AG04449 (cell line): Measurements from ENCODE around the gene CASP2.

Experiments used
- CTCF ChIA-PET: fragments of 350-600 bp; formaldehyde crosslinking; extraction: SDS; loops from one replicate; lab custom pipeline; 2021; ENCODE audit warnings: antibody characterized with exemption; lab: Yijun Ruan, JAX
- POLR2A ChIA-PET: fragments of 400-600, 350-600 bp; formaldehyde crosslinking; extraction: SDS; loops from one replicate; lab custom pipeline; 2020; ENCODE audit warnings: antibody characterized with exemption, inconsistent platforms; lab: Yijun Ruan, JAX
- DNase-seq: peaks from one replicate; pipeline ENCODE4 v3.0.0-alpha.2; 2010; ENCODE audit warnings: low read depth, low spot score
- H3K4me3 ChIP-seq: 2 replicates; pipeline ENCODE4 v1.5.1; 2011; ENCODE audit warnings: low read depth, mild to moderate bottlenecking, control low read depth, low read length
- TF ChIP-seq, protein P1 (sequence below): IDR thresholded peaks from one replicate; pipeline ENCODE4 v1.5.1; 2011; ENCODE audit warnings: mild to moderate bottlenecking, moderate library complexity, low read length, control low read depth, inconsistent platforms; ENCODE audit not compliant: insufficient read depth; ENCODE audit errors: missing control alignments

Gene CASP2

DNA sequence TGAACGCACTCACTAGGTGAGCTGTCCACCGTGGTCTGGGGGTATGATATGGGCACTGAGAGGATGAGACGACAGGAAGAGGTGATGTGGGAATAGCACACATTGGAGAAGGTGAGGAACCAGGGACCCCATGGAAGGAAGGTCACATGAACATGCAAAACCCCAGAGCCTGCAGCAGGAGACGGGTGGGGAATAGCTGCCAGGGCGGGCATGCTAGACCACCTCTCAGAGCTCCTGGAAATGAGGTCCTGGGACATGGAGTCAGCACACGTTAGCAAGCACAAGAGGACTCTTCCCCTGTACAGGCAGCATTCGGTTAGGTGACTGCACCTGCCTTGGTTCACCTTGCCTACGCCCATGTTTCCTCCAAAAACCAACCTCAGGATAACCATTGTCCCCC, 66.2 kb downstream of the CASP2 start:
- POLR2A ChIA-PET: no interaction called here
- CTCF ChIA-PET: interaction anchor here (1.0 to 1.2 kb wide), 3 partner anchors 15 to 114 kb away, joined by 3 read pairs; no protein-coding TSS in a partner anchor
- DNase-seq: no peak
- TF ChIP-seq, protein P1, sequence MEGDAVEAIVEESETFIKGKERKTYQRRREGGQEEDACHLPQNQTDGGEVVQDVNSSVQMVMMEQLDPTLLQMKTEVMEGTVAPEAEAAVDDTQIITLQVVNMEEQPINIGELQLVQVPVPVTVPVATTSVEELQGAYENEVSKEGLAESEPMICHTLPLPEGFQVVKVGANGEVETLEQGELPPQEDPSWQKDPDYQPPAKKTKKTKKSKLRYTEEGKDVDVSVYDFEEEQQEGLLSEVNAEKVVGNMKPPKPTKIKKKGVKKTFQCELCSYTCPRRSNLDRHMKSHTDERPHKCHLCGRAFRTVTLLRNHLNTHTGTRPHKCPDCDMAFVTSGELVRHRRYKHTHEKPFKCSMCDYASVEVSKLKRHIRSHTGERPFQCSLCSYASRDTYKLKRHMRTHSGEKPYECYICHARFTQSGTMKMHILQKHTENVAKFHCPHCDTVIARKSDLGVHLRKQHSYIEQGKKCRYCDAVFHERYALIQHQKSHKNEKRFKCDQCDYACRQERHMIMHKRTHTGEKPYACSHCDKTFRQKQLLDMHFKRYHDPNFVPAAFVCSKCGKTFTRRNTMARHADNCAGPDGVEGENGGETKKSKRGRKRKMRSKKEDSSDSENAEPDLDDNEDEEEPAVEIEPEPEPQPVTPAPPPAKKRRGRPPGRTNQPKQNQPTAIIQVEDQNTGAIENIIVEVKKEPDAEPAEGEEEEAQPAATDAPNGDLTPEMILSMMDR: no peak
- H3K4me3 ChIP-seq: no peak overlapping the region

DNA sequence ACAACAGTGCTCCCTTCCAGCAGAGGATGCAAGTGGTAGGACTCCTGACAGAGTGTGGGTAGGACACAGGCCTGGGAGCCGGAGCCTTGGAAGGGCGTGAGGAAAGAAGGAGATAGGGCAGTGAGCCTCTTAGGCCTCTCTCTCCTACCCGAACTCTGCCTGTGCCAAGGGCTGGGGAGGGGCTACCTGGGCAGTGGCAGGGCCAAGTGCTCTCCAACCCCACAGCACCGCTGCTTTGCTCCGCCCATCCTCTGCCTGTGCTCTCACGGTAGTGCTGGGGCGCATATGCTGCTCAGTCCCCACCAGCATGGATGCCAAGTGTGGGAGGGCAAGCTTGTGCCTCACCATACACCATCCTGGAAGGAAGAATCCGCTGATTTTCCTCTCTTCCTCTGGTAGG, 66.8 kb downstream of the CASP2 start:
- H3K4me3 ChIP-seq: no peak overlapping the region
- no peak for DNase-seq
- TF ChIP-seq, protein P1: no peak
- CTCF ChIA-PET: no interaction called here
- POLR2A ChIA-PET: no interaction called here

DNA sequence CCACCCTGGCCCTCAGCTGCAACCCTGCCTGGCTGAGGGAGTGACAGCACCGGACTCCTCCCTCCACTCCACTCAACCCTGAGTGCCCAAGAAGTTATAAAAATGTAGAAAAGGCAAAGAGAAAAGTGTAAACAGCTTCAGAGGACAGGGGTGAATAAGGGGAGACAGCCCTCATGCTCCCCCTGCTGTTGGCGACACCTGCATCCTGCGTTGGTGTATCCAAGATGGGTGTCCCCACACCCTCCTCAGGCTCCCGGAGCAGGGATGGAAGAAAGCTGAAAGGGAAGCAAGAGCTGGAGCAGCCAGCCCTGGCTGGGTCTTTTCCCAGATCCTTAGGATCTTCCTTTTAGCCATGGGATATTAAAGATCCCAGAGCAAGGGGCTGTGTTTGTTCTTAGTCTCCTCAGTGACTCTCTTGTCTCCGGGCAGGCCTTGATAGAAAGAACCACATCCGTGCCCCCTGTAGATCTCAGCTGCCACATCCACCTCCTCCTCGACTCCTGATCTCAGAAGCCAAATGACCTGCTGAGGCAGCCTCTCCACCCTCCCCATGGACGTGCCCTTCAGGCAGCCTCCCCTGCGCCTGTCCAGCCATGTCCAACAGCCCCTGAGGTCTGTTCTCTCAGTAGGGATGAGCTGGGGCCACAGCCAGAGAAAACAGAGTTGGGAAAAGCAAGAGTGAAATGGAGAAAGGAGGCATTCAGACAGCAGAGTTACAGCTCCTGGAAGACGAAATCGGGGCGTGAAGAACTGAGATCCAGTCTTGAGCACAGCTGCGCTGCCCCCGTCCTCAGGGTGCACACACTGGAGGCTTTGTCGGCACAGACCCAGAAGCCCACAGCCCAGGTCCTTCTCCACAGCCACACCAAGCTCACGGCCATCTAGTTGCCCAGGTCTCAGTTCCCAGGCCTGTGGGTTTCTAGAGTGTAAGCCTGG, 67.6 kb downstream of the CASP2 start:
- CTCF ChIA-PET: interaction anchor here (0.8 kb wide), 2 partner anchors 25 to 115 kb away, joined by 3 to 4 read pairs; no protein-coding TSS in a partner anchor
- no peak for DNase-seq
- TF ChIP-seq, protein P1: no peak

DNA sequence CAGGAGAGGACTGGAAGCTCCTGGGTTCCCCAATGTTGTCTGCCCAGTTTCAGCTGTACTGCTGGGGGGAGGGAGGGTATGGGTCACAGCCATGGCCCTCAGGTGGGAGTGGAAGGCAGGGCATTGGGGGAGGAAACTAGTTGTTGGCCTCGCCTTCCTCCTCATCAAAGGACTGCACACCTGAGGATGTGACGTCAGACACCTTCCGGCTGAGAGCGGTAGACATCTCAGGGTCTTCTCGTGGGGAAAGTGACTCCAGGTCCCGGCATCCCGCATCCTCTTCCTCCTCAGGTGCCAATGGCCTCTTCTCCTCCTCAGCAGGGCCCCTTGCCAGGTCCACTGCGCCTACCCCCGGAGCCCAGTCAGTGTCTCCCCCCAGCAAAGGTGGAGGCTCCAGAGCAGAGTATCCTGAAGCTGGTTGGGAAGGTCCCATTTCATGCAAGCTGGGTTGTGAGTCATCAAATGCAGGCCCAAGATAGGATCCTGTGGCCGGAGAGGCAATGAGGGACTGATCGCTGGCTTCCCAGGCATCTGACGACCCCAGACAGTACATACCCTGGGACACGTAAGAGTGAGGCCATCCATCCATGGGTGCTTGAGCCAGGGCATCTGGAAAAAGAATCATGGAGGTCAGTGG, 68.4 kb downstream of the CASP2 start:
- CTCF ChIA-PET: interaction anchor here (0.8 to 2.4 kb wide), 3 partner anchors 23 to 116 kb away, joined by 3 to 9 read pairs (median 4); no protein-coding TSS in a partner anchor
- H3K4me3 ChIP-seq: no peak overlapping the region
- DNase-seq: no peak
- TF ChIP-seq, protein P1: no peak
- POLR2A ChIA-PET: no interaction called here

More for the DNA sequence above, 67.6 kb downstream of the CASP2 start:
- no peak overlapping the region for H3K4me3 ChIP-seq
- POLR2A ChIA-PET: no interaction called here
